Breast epithelium (tissue), 4 donors: ENCODE results near the gene SMURF1. TPM values are rescaled to one million over a fixed set of nuclear protein-coding genes. Genes with fewer than 3 reads are reported as not detected.

Source experiments
- DNase-seq, 2 donors: peaks; one replicate each; pipeline ENCODE4 v3.0.0-alpha.2; 2019; ENCODE audit warnings: low spot score in 2 of 2
- H3K27ac ChIP-seq, 2 donors: fragments of 200-600 bp; sonication (generic) in 1 of 2; one replicate each; pipeline ENCODE4 v1.5.1; 2016 to 2019; ENCODE audit warnings: mild to moderate bottlenecking in 1 of 2
- H3K27me3 ChIP-seq, 2 donors: fragments of 200-600 bp; sonication (generic) in 1 of 2; one replicate each; pipeline versions ENCODE4 v1.5.1 to v1.6.0; 2017 to 2019; ENCODE audit warnings: control low read depth in 1 of 2, mild to moderate bottlenecking in 1 of 2
- H3K36me3 ChIP-seq: fragments of 200-600 bp; one replicate; pipeline ENCODE4 v1.5.1; 2019
- H3K4me1 ChIP-seq, 2 donors: fragments of 200-600 bp; sonication (generic); one replicate each; pipeline ENCODE4 v1.5.1; 2016 to 2019; ENCODE audit warnings: control low read depth in 1 of 2
- H3K4me3 ChIP-seq, 3 donors: fragments of 200-600 bp; sonication (generic); 1 replicate in 2 of 3; 2 replicates in 1 of 3; pipeline ENCODE4 v1.5.1; 2016 to 2019; ENCODE audit warnings: mild to moderate bottlenecking in 3 of 3, moderate library complexity in 2 of 3
- H3K9me3 ChIP-seq, 2 donors: fragments of 200-600 bp; sonication (generic) in 1 of 2; one replicate each; pipeline ENCODE4 v1.5.1; 2016 to 2019; ENCODE audit warnings: control low read depth in 1 of 2
- CTCF ChIP-seq, 3 donors: fragments of 450-650 bp; IDR thresholded peaks; one replicate each; pipeline ENCODE4 v1.5.1; 2016 to 2017; ENCODE audit warnings: antibody characterized with exemption in 3 of 3, mild to moderate bottlenecking in 3 of 3, moderate library complexity in 3 of 3
- POLR2A ChIP-seq: fragments of 450-650 bp; IDR thresholded peaks from one replicate; pipeline ENCODE4 v1.6.1; 2016; ENCODE audit warnings: antibody characterized with exemption, mild to moderate bottlenecking, moderate library complexity
- POLR2AphosphoS5 ChIP-seq, 3 donors: sonication (generic); formaldehyde crosslinking; IDR thresholded peaks; one replicate each; pipeline ENCODE4 v1.6.1; 2017; ENCODE audit warnings: antibody characterized with exemption in 3 of 3
- intact Hi-C: fragments of 100-400 bp; cut with DNase I; formaldehyde crosslinking; loops from one replicate; pipeline ENCODE4 v1.15.1; 2023; ENCODE audit warnings: low total_unique reads
- total RNA-seq, 3 donors: library from RNA; depleted of rRNA; stranded (reverse); fragments of >200 nt; gene quantifications; one replicate each; pipeline ENCODE4 v1.1.0, GENCODE V29; 2016

The SMURF1 gene
- total RNA-seq, 3 donors from 2014 or later: 20.2 to 28.7 (median 25.9) TPM

- Histone ChIP-seq H3K9me3 (no peaks in the 10 kb centered on the region), H3K4me1 (no peaks in the 10 kb centered on the region), H3K4me3 (no peak overlapping the region), H3K27me3 (no peaks in the 10 kb centered on the region), H3K36me3 (no peaks in the 10 kb centered on the region), H3K27ac (no peak overlapping the region)
- no peak for TF ChIP-seq POLR2A
- no peak for DNase-seq
- intact Hi-C loops: no loop called here
Measured at GRCh38 chr7:99156649-99157048, 12.7 kb upstream of the SMURF1 start.

DNA sequence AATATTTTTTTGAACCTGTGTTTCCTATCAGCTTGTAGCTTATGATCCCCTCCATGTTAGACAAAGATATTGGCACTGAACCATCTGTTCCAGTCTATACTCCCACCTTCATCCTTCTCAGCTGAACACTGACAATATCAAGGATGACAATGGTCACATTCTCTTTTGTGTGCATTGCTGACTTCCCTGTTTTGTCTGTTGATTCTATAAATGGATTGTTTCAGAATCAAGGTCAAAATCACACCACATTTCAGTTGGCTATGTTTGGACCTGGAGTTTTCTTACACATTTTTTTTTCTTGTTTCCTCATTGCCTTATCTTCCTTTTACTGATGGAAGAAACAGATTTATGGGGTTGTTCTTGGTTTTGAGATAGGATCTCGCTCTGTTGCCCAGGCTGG is 11.3 kb upstream of the SMURF1 start:
- TF ChIP-seq POLR2AphosphoS5 (IDR thresholded peaks at IDR 0.05) (no peak), POLR2A (no peak), CTCF (IDR thresholded peaks at IDR 0.05) (no peak)
- Histone ChIP-seq H3K4me1 (no peaks in the 10 kb centered on the region), H3K27me3 (no peaks in the 10 kb centered on the region), H3K36me3 (no peaks in the 10 kb centered on the region), H3K9me3 (no peaks in the 10 kb centered on the region), H3K27ac (no peak overlapping the region), H3K4me3 (no peak overlapping the region)
- DNase-seq: no peak
- intact Hi-C loops: no loop called here

GRCh38 chr7:99146979-99147378 is 3.1 kb upstream of the SMURF1 start:
- intact Hi-C loops: no loop called here
- H3K9me3 ChIP-seq: no peaks in the 10 kb centered on the region
- no peak for DNase-seq
- H3K4me3 ChIP-seq: no peak overlapping the region
- H3K27ac ChIP-seq: no peak overlapping the region
- TF ChIP-seq CTCF (IDR thresholded peaks at IDR 0.05) (no peak), POLR2A (no peak), POLR2AphosphoS5 (IDR thresholded peaks at IDR 0.05) (no peak)
- no peaks in the 10 kb centered on the region for H3K36me3 ChIP-seq
- no peaks in the 10 kb centered on the region for H3K27me3 ChIP-seq
- H3K4me1 ChIP-seq: no peaks in the 10 kb centered on the region

DNA sequence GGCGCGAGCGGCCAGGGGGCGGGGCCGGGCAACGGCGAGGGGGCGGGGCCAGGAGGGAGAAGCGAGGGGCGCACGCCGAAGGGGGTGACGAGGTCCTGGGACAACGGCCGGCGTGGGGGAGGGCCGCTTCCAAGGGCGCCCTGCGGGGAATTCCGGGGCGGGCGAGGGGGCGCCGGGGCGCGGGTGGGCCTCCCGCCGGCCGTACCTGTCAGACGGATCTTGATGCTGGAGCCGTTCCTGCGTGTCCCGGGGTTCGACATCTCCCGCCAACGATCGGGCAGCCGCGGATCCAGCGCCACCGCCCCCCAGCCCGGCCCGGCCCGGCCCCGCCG is 421 bp downstream of the SMURF1 start:
- Histone ChIP-seq H3K4me3 (peak overlapping the region; percentile 82 to 100 (median 100)), H3K27ac (peak overlapping the region; percentile 99 to 100), H3K27me3 (no peaks in the 10 kb centered on the region), H3K9me3 (no peaks in the 10 kb centered on the region), H3K36me3 (no peaks in the 10 kb centered on the region), H3K4me1 (peaks cover 0 to 9% of the 10 kb centered on the region in 2 donors)
- no peak for TF ChIP-seq POLR2A
- TF ChIP-seq CTCF (IDR thresholded peaks at IDR 0.05): no peak
- no peak for TF ChIP-seq POLR2AphosphoS5 (IDR thresholded peaks at IDR 0.05)
- intact Hi-C loops: no loop called here
- no peak for DNase-seq

DNA sequence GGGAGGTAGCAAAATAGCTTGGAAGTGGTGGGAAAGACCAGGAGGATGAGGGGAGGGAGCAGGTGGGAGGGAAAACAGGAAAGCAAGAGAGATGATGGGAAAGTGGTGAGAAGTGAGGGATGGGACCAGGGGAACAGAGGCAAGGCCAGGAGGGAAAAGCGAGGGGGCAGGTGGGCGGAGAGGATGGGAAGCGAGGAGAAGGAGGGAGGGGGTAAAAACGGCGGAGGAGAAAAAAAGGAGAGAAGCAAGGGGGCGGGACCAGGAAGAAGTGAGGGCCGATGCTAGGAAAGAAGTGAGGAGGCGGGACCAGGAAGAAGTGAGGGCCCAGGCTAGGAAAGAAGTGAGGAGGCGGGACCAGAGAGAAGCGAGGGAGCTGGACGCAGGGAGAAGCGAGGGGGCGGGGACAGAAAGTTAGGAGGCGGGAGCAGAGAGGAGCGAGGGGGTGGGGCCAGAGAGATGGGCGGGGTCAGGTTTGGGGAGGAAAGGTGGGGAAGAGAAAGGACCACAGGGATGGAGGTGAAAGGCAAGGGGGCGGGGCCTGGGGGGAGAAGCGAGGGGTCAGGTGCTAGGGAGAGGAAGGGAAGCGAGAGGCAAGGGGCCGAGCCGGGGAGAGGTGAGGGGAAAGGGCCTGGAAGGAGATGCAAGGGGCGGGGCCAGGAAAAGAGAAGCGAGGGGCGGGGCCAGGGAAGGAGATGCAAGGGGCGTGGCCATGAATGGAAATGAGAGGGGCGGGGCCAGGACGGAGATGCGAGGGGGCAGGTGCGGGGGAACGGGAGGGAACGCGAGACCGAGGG is 984 bp downstream of the SMURF1 start:
- H3K27me3 ChIP-seq: no peaks in the 10 kb centered on the region
- peak overlapping the region; percentile 99 to 100 for H3K27ac ChIP-seq
- peak overlapping the region; percentile 82 to 100 (median 100) for H3K4me3 ChIP-seq
- TF ChIP-seq POLR2AphosphoS5 (IDR thresholded peaks at IDR 0.05) (no peak), CTCF (IDR thresholded peaks at IDR 0.05) (no peak), POLR2A (no peak)
- DNase-seq: peak; percentile 95 to 97
- peaks cover 3 to 9% of the 10 kb centered on the region in 2 donors for H3K4me1 ChIP-seq
- intact Hi-C loops: no loop called here
- no peaks in the 10 kb centered on the region for H3K9me3 ChIP-seq
- H3K36me3 ChIP-seq: no peaks in the 10 kb centered on the region
